HG03520 (cell line): ENCODE measurements around the gene RPGRIP1L.

Experiments used
- ATAC-seq: cut with Tn5 transposase; IDR thresholded peaks from one replicate; pipeline ENCODE4 v1.9.1; 2021; ENCODE audit warnings: mild to moderate bottlenecking, moderate library complexity; ENCODE audit not compliant: unreplicated experiment

RPGRIP1L gene

DNA sequence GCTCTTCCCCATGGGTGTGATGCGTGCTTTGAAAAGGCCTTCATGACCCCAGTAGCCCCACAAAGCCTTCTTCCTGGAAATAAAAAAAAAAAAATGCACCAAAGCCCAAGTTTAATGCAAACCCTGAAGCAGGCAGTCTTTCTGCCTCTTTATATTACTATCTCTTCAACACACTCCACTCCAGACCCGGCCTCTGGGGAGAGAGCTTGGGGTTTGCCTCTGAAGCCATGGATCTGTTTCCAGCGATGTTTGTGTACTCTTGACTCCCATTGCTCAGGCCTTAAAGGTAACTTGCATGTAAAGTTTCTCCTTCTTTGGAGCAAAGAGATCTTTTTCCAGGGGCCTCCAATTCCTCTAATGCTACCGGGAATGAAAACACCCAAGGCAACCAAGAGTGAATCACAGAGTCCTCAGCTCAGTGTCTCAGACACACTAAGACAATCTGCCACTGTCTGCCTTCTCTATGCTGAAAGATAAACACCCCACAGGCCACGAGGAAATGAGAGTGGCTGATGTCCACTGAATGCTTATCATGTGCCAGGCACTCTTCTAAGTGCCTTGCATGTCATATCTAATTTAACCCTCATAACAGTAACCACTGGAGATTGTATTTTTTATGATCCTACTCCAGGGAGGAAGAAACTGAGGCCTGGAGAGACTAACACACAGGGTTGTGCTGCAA lies 144.2 kb downstream of the RPGRIP1L start:
- ATAC-seq = no peak

GRCh38 chr16:53558710-53559109 lies 144.9 kb downstream of the RPGRIP1L start:
- no peak for ATAC-seq

GRCh38 chr16:53556521-53556920 lies 147.1 kb downstream of the RPGRIP1L start:
- no peak for ATAC-seq

DNA sequence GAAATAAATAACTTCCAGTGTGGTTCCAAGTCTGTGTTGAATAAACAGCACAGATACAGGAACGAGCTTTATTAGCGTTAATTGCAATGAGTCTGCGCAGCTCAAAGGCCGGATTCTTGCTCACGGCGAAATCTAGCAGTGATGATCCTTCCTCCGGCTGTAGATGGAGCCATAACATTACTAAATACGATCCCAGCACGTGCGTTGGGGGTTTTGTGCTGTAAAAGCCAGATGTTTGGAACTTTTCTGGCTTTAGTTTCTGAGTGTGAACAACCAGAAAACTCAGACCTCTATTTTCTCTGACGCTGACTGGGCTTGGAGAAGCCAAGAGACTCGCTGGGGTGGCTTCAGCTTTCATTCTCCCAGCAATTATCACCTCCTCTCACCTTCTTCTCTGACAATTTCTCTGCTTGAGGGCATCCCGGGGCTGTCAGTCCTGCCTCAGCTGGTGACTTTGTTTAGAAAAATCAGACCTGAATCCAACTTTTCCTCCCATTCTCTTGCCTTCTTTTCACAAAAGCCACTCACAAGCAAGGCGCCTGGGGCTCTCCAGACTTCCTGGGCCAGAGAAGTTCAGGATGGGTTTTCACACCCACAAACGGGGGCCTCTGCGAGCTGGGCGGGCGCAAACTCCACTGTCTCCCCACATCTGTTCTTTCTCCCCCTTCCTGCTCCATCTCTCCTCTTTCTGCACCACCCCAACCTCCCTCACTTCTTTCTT lies 153.5 kb downstream of the RPGRIP1L start:
- peak; percentile 87 for ATAC-seq
